H9 (cell line): ENCODE data around the gene ASTN2. TPM values are rescaled to one million over a fixed set of nuclear protein-coding genes. Genes with fewer than 3 reads are reported as not detected.

Source experiments
- DNase-seq: peaks from one replicate; pipeline ENCODE4 v3.0.0-alpha.2; 2017
- H2AFZ ChIP-seq: one replicate; pipeline ENCODE4 v1.6.1; 2013; ENCODE audit warnings: mild to moderate bottlenecking, low read length, control low read depth, moderate library complexity
- H2AK5ac ChIP-seq: 2 replicates; pipeline ENCODE4 v1.6.1; 2013; ENCODE audit warnings: low read length, control low read depth, mixed read lengths; ENCODE audit not compliant: insufficient read length
- H2BK120ac ChIP-seq: one replicate; pipeline ENCODE4 v1.6.1; 2013; ENCODE audit warnings: low read depth, mild to moderate bottlenecking, low read length, control low read depth, inconsistent platforms; ENCODE audit not compliant: poor library complexity, severe bottlenecking
- H2BK12ac ChIP-seq: 2 replicates; pipeline ENCODE4 v1.6.1; 2013; ENCODE audit warnings: low read length, control low read depth, mixed read lengths, low read depth; ENCODE audit not compliant: insufficient read length
- H2BK15ac ChIP-seq: 2 replicates; pipeline ENCODE4 v1.6.1; 2013; ENCODE audit warnings: low read depth, low read length, control low read depth
- H2BK20ac ChIP-seq: one replicate; pipeline ENCODE4 v1.6.1; 2013; ENCODE audit warnings: low read depth, mild to moderate bottlenecking, low read length, control low read depth, inconsistent platforms; ENCODE audit not compliant: poor library complexity, severe bottlenecking
- H2BK5ac ChIP-seq: 2 replicates; pipeline ENCODE4 v1.6.1; 2013; ENCODE audit warnings: low read length, control low read depth, mixed read lengths; ENCODE audit not compliant: insufficient read length
- H3K14ac ChIP-seq: 2 replicates; pipeline ENCODE4 v1.6.1; 2013; ENCODE audit warnings: low read length, control low read depth; ENCODE audit not compliant: insufficient read depth
- H3K18ac ChIP-seq: 2 replicates; pipeline ENCODE4 v1.6.1; 2013; ENCODE audit warnings: low read depth, mild to moderate bottlenecking, mixed read lengths, low read length, control low read depth; ENCODE audit not compliant: insufficient read length
- H3K23ac ChIP-seq: 2 replicates; pipeline ENCODE4 v1.6.1; 2013; ENCODE audit warnings: low read length, control low read depth, mixed read lengths, low read depth; ENCODE audit not compliant: insufficient read length
- H3K23me2 ChIP-seq: 2 replicates; pipeline ENCODE4 v1.6.1; 2013; ENCODE audit warnings: low read depth, mild to moderate bottlenecking, mixed read lengths, low read length, control low read depth; ENCODE audit not compliant: insufficient read length, poor library complexity, severe bottlenecking
- H3K27ac ChIP-seq: 2 replicates; pipeline ENCODE4 v1.5.1; 2013; ENCODE audit warnings: low read length, control low read depth, mixed read lengths, low read depth; ENCODE audit not compliant: insufficient read length
- H3K27me3 ChIP-seq: 2 replicates; pipeline ENCODE4 v1.6.1; 2013; ENCODE audit warnings: low read length, control low read depth, inconsistent platforms; ENCODE audit not compliant: insufficient read depth
- H3K4ac ChIP-seq: 2 replicates; pipeline ENCODE4 v1.6.1; 2013; ENCODE audit warnings: low read depth, mild to moderate bottlenecking, control low read depth, inconsistent platforms, low read length, moderate library complexity
- H3K4me1 ChIP-seq: 2 replicates; pipeline ENCODE4 v1.6.1; 2013; ENCODE audit warnings: low read length, control low read depth, inconsistent platforms; ENCODE audit not compliant: insufficient read depth
- H3K4me2 ChIP-seq: 2 replicates; pipeline ENCODE4 v1.6.1; 2013; ENCODE audit warnings: low read length, control low read depth, mixed read lengths; ENCODE audit not compliant: insufficient read length, insufficient read depth
- H3K56ac ChIP-seq: 2 replicates; pipeline ENCODE4 v1.6.1; 2013; ENCODE audit warnings: low read depth, mild to moderate bottlenecking, mixed read lengths, low read length, control low read depth; ENCODE audit not compliant: insufficient read length
- H3K79me1 ChIP-seq: 2 replicates; pipeline ENCODE4 v1.6.1; 2013; ENCODE audit warnings: low read depth, mild to moderate bottlenecking, moderate library complexity, low read length, control low read depth, inconsistent platforms; ENCODE audit not compliant: insufficient read depth, poor library complexity, severe bottlenecking
- H3K79me2 ChIP-seq: 2 replicates; pipeline ENCODE4 v1.6.1; 2013; ENCODE audit warnings: low read length, control low read depth, inconsistent platforms; ENCODE audit not compliant: insufficient read depth
- H3K9ac ChIP-seq: 2 replicates; pipeline ENCODE4 v1.6.1; 2013; ENCODE audit warnings: low read length, control low read depth, mixed read lengths; ENCODE audit not compliant: insufficient read length; ENCODE audit errors: extremely low read depth
- H3K9me3 ChIP-seq: one replicate; pipeline ENCODE4 v1.6.1; 2013; ENCODE audit warnings: low read depth, low read length, inconsistent platforms; ENCODE audit not compliant: control insufficient read depth
- H3T11ph ChIP-seq: one replicate; pipeline ENCODE4 v1.6.1; 2013; ENCODE audit warnings: mild to moderate bottlenecking, low read length, control low read depth, inconsistent platforms
- H4K20me1 ChIP-seq: one replicate; pipeline ENCODE4 v1.6.1; 2013; ENCODE audit not compliant: control insufficient read depth, insufficient read length, insufficient read depth
- H4K5ac ChIP-seq: 2 replicates; pipeline ENCODE4 v1.6.1; 2013; ENCODE audit warnings: low read depth, mild to moderate bottlenecking, mixed read lengths, low read length, control low read depth; ENCODE audit not compliant: insufficient read length
- H4K8ac ChIP-seq: replicated peaks from 2 replicates; pipeline ENCODE4 v1.6.1; 2013; ENCODE audit warnings: low read length, control low read depth, mixed read lengths, low read depth; ENCODE audit not compliant: insufficient read length
- H4K91ac ChIP-seq: 2 replicates; pipeline ENCODE4 v1.6.1; 2013; ENCODE audit warnings: low read depth, mild to moderate bottlenecking, moderate library complexity, mixed read lengths, low read length, control low read depth; ENCODE audit not compliant: insufficient read length
- H3K27ac Mint-ChIP-seq, 3 experiments: 2 replicates in 2 of 3; 3 replicates in 1 of 3; pipeline ENCODE4 v1.8.0; 2020 to 2021; ENCODE audit warnings: mixed read lengths in 3 of 3, mild to moderate bottlenecking in 1 of 3, moderate library complexity in 1 of 3
- H3K27me3 Mint-ChIP-seq: 2 replicates; pipeline ENCODE4 v1.8.0; 2021; ENCODE audit warnings: low read depth, mild to moderate bottlenecking, moderate library complexity, mixed read lengths
- H3K36me3 Mint-ChIP-seq, 3 experiments: 2 replicates in 2 of 3; 3 replicates in 1 of 3; pipeline ENCODE4 v1.8.0; 2020 to 2021; ENCODE audit warnings: low read depth in 3 of 3, mixed read lengths in 3 of 3; ENCODE audit not compliant: insufficient read depth in 1 of 3
- H3K4me1 Mint-ChIP-seq, 2 experiments: 2 replicates each; pipeline ENCODE4 v1.8.0; 2020; ENCODE audit warnings: mixed read lengths in 2 of 2
- H3K4me3 Mint-ChIP-seq, 2 experiments: 2 replicates in 1 of 2; 3 replicates in 1 of 2; pipeline ENCODE4 v1.8.0; 2020 to 2021; ENCODE audit warnings: mild to moderate bottlenecking in 2 of 2, mixed read lengths in 2 of 2, moderate library complexity in 1 of 2
- H3K9me3 Mint-ChIP-seq, 2 experiments: 2 replicates in 1 of 2; 3 replicates in 1 of 2; pipeline ENCODE4 v1.8.0; 2020; ENCODE audit warnings: mild to moderate bottlenecking in 2 of 2, mixed read lengths in 2 of 2, moderate library complexity in 1 of 2
- CTCF ChIP-seq: fragments of 200-600 bp; sonication (generic); conservative IDR thresholded peaks from 3 replicates; pipeline ENCODE4 v1.8.0; 2021; ENCODE audit warnings: antibody characterized with exemption, mild to moderate bottlenecking
- total RNA-seq: library from RNA; stranded (reverse); gene quantifications from 2 replicates; pipeline ENCODE4 v1.2.1, GENCODE V29; 2021

ASTN2 gene
- total RNA-seq, 1 experiment from 2014 or later: 9.7 TPM

DNA sequence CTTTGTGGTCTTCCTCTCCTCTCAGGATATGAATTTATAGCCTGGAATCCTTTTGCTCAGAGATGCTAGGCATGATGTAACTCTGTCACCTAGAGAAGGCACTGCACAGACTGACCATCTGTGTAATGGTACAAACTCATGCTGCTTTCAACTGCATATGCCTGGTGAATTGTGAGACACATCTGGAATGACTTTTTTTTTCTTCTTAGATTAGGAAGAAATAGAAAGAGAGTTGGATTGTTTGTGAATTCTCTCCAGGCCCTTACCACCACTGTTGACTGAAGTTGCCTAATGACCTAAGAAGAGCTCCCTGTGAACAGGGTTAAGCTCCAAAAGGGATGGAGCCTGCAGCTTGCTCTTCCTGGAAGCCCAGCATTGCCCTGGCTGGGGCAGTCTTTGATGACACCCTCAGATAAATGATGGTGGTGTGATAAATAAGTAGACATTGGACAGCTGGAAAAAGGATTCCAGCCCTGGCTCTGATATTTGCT lies 775.6 kb downstream of the ASTN2 start:
- H3T11ph ChIP-seq: no peak overlapping the region
- no peak overlapping the region for H2BK5ac ChIP-seq
- H2BK12ac ChIP-seq: no peak overlapping the region
- no peak overlapping the region for H3K18ac ChIP-seq
- H2BK120ac ChIP-seq: no peak overlapping the region
- H3K27me3 ChIP-seq: no peaks in the 10 kb centered on the region
- Mint-ChIP-seq H3K4me3 (no peak overlapping the region), H3K4me1 (no peaks in the 10 kb centered on the region), H3K27ac (no peak overlapping the region), H3K9me3 (no peaks in the 10 kb centered on the region), H3K27me3 (no peaks in the 10 kb centered on the region), H3K36me3 (no peaks in the 10 kb centered on the region)
- no peak overlapping the region for H4K8ac ChIP-seq
- no peak overlapping the region for H2BK15ac ChIP-seq
- no peak for DNase-seq
- H3K79me1 ChIP-seq: no peaks in the 10 kb centered on the region
- H3K23ac ChIP-seq: no peak overlapping the region
- no peak for TF ChIP-seq CTCF
- no peak overlapping the region for H3K4me2 ChIP-seq
- no peak overlapping the region for H3K27ac ChIP-seq
- H4K20me1 ChIP-seq: no peaks in the 10 kb centered on the region
- H2BK20ac ChIP-seq: no peak overlapping the region
- no peak overlapping the region for H3K14ac ChIP-seq
- no peaks in the 10 kb centered on the region for H3K23me2 ChIP-seq
- H3K9me3 ChIP-seq: no peaks in the 10 kb centered on the region
- H3K4ac ChIP-seq: no peak overlapping the region
- no peaks in the 10 kb centered on the region for H3K79me2 ChIP-seq
- H4K5ac ChIP-seq: no peak overlapping the region
- no peak overlapping the region for H4K91ac ChIP-seq
- H3K56ac ChIP-seq: no peak overlapping the region
- H3K4me1 ChIP-seq: no peaks in the 10 kb centered on the region
- no peak overlapping the region for H3K9ac ChIP-seq
- no peak overlapping the region for H2AFZ ChIP-seq
- H2AK5ac ChIP-seq: no peak overlapping the region
